PFSK-1 (cell line): ENCODE measurements around the gene FNBP1.

Source experiments
- FOXP2 ChIP-seq: optimal IDR thresholded peaks from 2 replicates; pipeline ENCODE3; 2011; ENCODE audit warnings: borderline replicate concordance, control low read depth, inconsistent platforms; ENCODE audit not compliant: insufficient read depth; ENCODE audit errors: extremely low read length, extremely low read depth
- POLR2AphosphoS5 ChIP-seq: IDR thresholded peaks from 2 replicates; pipeline ENCODE4 v1.6.1; 2012; ENCODE audit warnings: low read depth, mild to moderate bottlenecking, control low read depth, low read length, moderate library complexity
- SIN3A ChIP-seq: IDR thresholded peaks from 2 replicates; pipeline ENCODE4 v1.6.1; 2012; ENCODE audit warnings: mild to moderate bottlenecking, low read length, moderate library complexity, borderline replicate concordance; ENCODE audit not compliant: insufficient read depth
- TAF1 ChIP-seq: IDR thresholded peaks from 2 replicates; pipeline ENCODE4 v1.6.1; 2012; ENCODE audit warnings: low read length, control low read depth, borderline replicate concordance; ENCODE audit not compliant: insufficient read depth
- TF ChIP-seq, protein P1 (sequence below), 2 experiments: IDR thresholded peaks; 2 replicates each; pipeline versions ENCODE4 v1.6.1 to v1.8.0; 2011 to 2012; ENCODE audit warnings: low read depth in 2 of 2, low read length in 2 of 2, control low read depth in 1 of 2, inconsistent platforms in 1 of 2, mild to moderate bottlenecking in 1 of 2, moderate library complexity in 1 of 2; ENCODE audit not compliant: insufficient read depth in 1 of 2

DNA sequence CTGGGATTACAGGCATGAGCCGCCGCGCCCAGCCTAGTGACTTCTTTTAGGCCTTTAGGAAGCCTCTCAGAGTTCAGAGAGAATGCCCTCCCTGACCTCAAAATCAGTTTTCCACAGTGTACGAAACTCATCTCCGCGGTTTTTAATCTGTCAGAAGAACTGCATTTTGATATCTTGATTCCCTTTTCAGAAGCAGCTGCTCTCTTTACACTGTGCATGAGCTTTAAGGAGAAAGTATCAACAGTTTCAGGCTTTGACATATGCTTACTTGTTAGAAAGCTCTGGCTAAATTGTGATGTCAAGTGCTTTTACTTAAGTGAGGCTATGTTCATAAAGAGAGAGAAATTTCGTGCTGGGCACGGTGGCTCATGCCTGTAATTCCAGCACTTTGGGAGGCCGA is 133.1 kb downstream of the FNBP1 start:
- TF ChIP-seq TAF1 (no peak), POLR2AphosphoS5 (no peak), SIN3A (no peak), FOXP2 (no peak)
- TF ChIP-seq, protein P1, sequence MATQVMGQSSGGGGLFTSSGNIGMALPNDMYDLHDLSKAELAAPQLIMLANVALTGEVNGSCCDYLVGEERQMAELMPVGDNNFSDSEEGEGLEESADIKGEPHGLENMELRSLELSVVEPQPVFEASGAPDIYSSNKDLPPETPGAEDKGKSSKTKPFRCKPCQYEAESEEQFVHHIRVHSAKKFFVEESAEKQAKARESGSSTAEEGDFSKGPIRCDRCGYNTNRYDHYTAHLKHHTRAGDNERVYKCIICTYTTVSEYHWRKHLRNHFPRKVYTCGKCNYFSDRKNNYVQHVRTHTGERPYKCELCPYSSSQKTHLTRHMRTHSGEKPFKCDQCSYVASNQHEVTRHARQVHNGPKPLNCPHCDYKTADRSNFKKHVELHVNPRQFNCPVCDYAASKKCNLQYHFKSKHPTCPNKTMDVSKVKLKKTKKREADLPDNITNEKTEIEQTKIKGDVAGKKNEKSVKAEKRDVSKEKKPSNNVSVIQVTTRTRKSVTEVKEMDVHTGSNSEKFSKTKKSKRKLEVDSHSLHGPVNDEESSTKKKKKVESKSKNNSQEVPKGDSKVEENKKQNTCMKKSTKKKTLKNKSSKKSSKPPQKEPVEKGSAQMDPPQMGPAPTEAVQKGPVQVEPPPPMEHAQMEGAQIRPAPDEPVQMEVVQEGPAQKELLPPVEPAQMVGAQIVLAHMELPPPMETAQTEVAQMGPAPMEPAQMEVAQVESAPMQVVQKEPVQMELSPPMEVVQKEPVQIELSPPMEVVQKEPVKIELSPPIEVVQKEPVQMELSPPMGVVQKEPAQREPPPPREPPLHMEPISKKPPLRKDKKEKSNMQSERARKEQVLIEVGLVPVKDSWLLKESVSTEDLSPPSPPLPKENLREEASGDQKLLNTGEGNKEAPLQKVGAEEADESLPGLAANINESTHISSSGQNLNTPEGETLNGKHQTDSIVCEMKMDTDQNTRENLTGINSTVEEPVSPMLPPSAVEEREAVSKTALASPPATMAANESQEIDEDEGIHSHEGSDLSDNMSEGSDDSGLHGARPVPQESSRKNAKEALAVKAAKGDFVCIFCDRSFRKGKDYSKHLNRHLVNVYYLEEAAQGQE (IDR thresholded peaks at IDR 0.05; ENCODE audit: insufficient read depth in 1 of 2, low read depth in 2 of 2, low read length in 2 of 2), result no peak
